NCI-H524 treated with DMSO at 0.1 percent for 48 hours (cell line): Measurements from ENCODE around the gene SEPTIN10.
"Not testable (repeated sequence)": the region's sequence is repeated elsewhere in the genome, so short reads cannot be mapped to it uniquely, and the experiment has no call there.

Experiments used
- DNase-seq: peaks from one replicate; lab custom pipeline; 2025; lab: John Stamatoyannopoulos, UW

Gene SEPTIN10

DNA sequence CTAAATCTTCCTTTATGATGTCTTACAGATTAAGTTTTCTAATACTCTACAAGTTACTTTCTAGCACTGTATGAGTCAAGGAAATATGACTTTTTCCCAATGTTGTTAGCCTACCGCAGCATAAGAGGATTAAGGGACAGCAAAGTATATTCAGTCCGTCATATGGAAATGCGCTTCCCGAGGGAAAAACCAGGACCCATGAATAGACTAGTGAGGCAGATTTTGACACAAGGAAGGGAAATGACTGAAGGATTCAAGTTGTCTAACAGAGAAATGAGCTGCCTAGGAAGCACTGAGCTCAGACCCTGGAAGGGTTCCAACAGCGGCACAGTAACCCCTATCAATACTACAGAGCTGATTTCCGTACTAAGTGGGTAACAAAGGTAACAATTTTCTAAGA, 12.0 kb downstream of the SEPTIN10 start:
- no peak for DNase-seq

- no peak for DNase-seq
Measured at GRCh38 chr2:109597283-109597682, 16.5 kb downstream of the SEPTIN10 start.

DNA sequence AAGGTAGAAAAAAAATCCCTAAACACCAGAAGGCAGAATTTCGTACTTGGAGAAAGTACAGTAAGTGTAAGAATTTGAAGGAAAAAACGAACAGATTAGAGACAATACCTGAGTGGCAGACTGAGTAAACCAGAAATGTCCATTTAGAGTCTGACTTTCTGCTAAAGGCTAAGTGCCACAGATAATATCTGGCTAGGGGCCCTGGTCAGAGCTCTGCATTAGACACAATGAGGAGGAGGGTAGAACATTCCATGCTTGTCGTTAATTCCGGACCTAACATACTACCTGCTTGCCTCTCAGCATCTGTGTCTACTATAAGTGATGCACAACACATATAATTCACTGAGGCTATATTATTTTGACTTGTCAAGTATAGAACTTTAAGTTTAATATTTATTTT, 18.1 kb downstream of the SEPTIN10 start:
- no peak for DNase-seq

DNA sequence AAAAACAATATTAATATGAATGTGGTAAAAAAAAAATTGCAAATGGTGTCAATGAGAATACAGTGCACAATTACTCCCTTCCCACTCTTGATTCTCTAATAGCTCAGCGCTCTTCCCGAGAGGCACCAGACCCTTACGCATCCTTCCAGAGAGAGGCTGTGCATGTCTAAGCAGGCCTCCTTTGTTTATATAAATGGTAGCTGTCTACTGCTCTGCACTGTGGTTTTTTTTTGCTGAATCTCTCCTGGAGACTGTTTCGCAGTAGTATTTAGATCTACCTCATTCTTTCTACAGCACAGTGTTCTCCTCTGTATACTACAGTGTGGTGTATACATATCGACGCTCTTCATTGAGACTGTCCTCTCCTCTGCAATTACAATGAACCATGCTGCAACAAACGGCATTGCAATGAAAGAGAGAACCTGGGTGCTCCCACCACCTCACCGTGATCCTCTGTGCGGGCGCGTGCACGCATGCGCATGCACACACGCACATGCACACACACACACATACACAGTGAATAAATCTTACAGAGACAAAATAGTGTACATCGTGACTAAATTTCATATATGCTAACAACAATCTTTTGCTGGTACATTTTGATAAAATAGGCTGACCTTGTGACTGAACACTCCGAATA, 19.4 kb downstream of the SEPTIN10 start:
- DNase-seq: no peak

- no peak for DNase-seq
Measured at GRCh38 chr2:109592905-109593304, 20.9 kb downstream of the SEPTIN10 start.

- no peak for DNase-seq
Measured at GRCh38 chr2:109591206-109591605, 22.6 kb downstream of the SEPTIN10 start.

DNA sequence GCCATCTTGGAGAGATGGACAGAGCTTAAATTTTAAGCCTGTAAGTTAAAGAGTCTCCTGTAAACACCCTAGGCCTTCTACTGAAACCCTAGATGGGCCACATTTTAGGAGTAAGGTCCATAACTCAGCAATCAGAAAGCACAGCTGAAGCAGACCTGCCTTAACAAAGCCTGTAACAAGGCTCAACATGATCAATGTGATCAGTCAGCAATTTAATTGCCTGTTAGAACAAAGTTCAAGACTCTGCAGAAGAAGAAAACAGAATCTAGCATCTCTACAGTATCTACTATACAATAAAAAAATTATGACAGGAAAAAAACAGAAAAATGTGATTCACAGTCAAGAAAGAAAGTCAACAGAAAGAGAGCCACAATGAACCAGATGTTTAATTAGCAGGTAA, 27.1 kb downstream of the SEPTIN10 start:
- DNase-seq: no peak

DNA sequence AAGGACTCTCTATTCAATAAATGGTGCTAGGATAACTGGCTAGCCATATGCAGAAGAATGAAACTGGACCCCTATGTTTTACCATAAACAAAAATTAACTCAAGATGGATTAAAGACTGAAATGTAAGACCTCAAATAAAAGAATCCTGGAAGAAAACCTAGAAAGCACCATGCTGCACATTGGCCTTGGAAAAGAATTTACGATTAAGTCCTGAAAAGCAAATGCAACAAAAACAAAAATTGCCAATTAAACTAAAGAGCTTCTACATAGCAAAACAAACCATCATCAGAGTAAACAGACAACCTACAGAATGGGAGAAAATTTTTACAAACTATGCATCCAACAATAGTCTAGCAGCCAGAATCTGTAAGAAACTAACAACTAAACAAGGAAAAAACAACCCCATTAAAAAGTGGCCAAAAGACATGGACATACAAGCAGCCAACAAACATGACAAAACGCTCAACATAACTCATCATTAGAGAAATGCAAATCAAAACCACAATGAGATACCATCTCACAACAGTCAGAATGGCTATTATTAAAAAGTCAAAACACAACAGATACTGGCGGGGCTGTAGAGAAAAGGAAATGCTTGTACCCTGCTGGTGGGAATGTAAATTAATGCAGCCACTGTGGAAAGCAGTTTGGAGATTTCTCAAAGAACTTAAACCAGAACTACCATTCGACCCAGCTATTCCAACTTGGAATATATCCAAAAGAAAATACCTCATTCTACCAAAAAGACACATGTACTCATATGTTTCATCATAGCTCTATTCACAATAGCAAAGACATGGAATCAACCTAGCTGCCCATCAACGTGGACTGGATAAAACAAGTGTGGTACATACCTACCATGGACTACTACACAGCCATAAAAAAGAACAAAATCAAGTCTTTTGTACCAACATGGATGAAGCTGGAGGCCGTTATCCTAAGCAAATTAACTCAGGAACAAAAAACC, 30.6 kb downstream of the SEPTIN10 start:
- no peak for DNase-seq

DNA sequence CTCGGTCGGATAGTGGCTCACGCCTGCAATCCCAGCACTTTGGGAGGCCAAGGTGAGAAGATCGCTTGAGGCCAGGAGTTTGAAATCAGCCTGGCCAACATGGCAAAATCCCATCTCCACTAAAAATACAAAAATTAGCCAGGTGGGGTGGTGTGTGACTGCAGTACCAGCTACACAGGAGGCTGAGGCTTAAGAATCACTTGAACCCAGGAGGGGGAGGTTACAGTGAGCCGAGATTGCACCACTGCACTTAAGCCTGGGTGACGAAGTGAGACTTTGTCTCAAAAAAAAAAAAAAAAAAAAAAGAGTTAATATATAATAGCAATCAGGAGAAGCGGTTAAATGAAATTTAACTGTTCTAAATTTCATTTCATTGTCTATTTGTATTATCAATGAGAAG, 36.1 kb downstream of the SEPTIN10 start:
- not testable (repeated sequence) for DNase-seq

GRCh38 chr2:109575373-109575772, 38.4 kb downstream of the SEPTIN10 start:
- DNase-seq: no peak

DNA sequence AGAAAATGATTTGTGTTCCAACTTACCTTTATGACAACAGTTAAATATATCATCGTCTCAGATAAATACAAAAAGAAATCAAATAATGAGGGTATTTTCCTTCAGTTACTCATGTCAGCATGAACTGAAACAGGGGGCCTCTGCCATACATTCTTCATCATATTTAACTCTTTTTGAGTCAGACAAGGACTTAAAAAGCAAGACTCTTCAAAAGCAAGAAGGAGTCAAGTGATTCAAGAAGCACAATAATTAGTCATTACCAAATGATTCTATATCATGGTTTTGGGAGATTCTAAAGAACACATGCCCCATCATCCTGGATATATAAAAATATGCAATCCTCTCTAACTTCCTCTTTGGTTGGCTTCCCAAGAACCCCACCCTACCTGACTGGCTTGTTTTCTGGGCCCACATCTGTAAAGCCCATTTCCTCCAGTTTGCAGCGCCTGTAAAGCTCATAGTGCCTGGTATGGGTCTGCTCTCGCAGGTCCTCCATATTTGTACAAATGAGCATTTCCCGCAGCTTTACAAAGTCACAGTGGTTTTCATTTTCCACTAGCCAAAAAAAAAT, 49.7 kb downstream of the SEPTIN10 start:
- no peak for DNase-seq

- no peak for DNase-seq
Measured at GRCh38 chr2:109563288-109563687, 50.5 kb downstream of the SEPTIN10 start.

GRCh38 chr2:109562421-109562820, 51.3 kb downstream of the SEPTIN10 start:
- no peak for DNase-seq

GRCh38 chr2:109560265-109560664, 53.5 kb downstream of the SEPTIN10 start:
- no peak for DNase-seq

DNA sequence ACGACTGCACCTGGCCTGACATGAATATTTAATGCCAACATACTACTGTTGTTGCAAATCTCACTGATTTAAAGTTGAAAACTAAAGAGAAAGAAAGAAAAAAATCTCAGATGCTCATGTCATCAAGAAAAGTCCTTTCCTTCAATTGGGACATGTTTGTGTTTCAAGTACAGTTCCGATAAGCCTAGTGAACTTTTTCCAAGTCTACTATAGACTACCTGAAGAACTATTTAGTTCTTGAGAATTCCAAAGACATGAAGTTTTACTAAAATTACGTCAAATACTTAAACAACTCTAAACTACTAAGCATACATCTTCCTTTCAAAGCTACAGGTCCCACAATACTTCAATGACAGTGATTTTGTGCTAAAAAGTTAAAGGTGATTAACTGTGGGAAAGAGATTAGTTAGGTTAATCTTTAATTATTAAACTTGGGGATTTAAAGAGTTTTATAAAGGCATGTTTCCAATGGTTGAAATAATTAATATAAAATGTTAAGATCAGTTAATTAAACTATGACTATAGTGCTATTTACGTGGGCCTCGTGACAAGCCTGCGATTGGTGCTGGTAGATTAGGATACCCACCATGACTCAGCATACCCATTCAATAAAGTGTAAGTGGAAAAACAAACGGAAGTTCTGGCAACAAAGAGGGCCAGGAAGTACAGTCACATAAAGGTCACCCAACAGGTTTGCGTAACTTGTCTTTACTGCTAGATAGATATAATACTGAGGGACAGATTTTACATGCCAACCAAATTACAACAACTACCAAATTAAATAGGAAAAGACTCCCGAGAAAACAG, 55.5 kb downstream of the SEPTIN10 start:
- DNase-seq: no peak

DNA sequence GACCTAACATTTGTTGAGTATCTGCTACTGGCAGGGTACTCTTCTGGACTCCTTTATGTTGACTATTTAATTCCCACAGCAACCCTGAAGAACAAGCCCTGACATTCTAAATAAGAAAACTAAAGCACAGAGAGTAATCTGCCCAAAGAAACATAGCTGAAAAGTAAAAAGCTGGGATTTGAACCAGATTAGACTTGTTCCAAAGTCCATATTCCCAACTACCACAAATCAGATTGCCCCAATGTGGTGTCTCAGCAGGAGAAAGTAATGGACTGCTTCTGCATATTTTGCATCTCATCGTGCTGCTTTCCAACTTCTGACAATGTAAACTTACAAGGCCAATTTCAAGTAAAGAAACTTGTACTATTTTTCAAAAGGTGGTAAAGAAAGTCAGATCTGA, 56.5 kb downstream of the SEPTIN10 start:
- no peak for DNase-seq

DNA sequence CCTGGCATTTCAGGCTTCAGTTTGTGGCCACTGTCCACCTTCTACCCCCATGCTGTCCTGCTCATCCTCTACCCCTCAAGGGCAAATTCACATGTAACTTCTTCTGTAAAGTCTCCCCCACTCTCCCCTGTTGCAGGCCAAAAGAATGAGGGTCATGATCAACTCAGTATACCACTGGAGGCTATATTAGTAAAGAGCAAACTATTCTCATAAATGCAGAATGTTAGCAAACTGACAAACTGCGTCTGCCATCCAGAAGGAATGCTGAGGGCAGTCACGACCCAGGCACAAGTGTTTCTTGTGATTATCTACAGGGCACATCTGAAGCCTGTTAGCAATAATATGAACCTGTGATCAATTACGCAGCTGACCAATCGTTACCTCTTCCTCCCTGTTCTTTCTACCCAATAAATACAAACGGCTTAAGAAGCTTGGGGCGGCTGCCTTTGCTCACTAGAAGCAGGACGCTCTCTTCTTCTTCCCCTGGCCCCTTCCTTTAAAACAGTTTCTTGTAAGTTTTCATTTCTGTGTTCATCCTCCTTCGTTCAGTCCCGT, 58.3 kb downstream of the SEPTIN10 start:
- DNase-seq: no peak

DNA sequence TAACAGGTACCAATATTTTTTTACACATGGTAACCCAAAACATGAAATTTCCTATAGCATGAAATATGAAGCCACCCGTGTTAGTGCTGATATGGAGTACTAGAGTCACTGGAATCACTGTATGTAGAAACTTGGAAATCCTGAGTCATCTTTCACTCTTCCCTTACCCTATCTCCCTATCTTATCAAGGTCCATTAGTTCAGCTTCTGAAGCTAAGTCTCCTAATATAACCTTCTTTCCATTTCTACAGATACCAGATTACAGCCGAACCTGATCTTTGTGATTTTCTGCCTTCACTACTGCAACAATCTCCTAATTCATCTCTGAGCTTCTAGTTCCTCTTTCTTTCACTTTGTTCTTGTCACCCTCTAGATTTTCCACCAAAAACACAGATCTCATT, 59.0 kb downstream of the SEPTIN10 start:
- no peak for DNase-seq

GRCh38 chr2:109549016-109549590, 64.7 kb downstream of the SEPTIN10 start:
- DNase-seq: no peak

DNA sequence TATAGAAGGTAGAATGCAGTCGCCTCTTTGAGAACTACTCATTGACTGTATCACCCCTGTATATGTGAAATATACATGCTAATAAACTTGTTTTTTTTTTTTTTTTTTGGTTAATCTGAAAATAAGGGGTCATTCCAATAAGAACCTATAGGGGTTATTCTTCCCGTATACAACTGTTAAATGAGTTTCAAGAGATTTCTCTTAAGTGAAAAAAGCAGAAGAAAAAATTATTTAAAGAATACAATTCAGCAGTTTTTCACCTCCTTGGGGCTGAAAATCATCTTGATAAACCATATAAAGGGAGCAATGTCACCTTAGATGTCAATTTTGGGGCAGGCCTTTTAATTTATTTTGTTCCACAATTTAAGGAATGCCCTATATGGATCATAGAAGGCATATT, 66.5 kb downstream of the SEPTIN10 start:
- DNase-seq: no peak
